ENCODE data around the gene NSG2. TPM values are rescaled to one million over a fixed set of nuclear protein-coding genes. Genes with fewer than 3 reads are reported as not detected.

The NSG2 gene
- total and polyA plus RNA-seq, 2 of the 4 experiments (the other 2 are of a cell fraction): not detected

DNA sequence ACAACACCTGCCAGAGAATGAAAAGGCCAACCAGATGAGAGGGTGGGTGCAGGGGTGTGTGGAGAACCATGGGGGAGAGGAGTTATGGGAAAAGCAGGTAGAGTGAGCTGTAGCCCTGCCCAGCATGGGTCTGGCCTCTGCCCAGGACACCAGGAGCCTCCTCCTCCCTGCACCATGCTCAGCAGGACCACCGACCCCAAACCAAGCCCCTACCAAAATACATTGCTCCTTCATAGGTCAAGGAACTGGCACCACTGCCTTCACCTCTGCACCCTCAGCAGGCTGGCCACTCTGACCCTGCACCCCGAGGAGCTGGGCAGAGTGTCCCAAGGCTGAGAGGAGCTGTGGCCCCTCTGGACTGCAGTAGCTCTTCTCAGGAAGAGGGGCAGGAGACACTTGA lies 102.0 kb downstream of the NSG2 start:
- no peak overlapping the region for H2BK120ac ChIP-seq (ENCODE audit: low read depth, low read length)
- H3K23ac ChIP-seq (ENCODE audit: low read depth, low read length): no peak overlapping the region
- POLR2A ChIA-PET (ENCODE audit: unreplicated experiment): no interaction called here

More for the DNA sequence above, 102.0 kb downstream of the NSG2 start:
- H2AFZ ChIP-seq (replicated peaks; ENCODE audit: low read length, poor library complexity): no peak overlapping the region
- CTCF ChIA-PET: no interaction called here
- no peak overlapping the region for H4K5ac ChIP-seq (ENCODE audit: low read depth, low read length)
- intact Hi-C loops (cut with micrococcal nuclease): no loop called here
- DNase-seq (no peak), ATAC-seq (ENCODE audit: low read depth) (no peak)
- no peak overlapping the region for H2AK9ac ChIP-seq (replicated peaks; ENCODE audit: low read depth, low read length, poor library complexity)
- no CpG with 5 or more reads among the region's 2 CpGs for WGBS, 2 experiments (ENCODE audit: extremely low coverage in 2 of 2, insufficient read length in 1 of 2)
- BruUV-seq (replicated peaks): no TSS peak
- no peaks in the 10 kb centered on the region for H4K20me1 ChIP-seq (ENCODE audit: insufficient read depth, low read length)
- no peak overlapping the region for H3K4ac ChIP-seq (ENCODE audit: low read depth, low read length)
- dilution Hi-C loops (cut with HindIII; ENCODE audit: low sequenced_read_pairs, unreplicated experiment): no loop called here
- no peak overlapping the region for H2AK5ac ChIP-seq (ENCODE audit: low read depth, low read length)
- in situ Hi-C loops (cut with MboI; ENCODE audit: low sequenced_read_pairs): no loop called here
- H4K91ac ChIP-seq (ENCODE audit: insufficient read depth, low read depth, low read length): no peak overlapping the region
- no peak overlapping the region for H2BK5ac ChIP-seq (ENCODE audit: low read depth, low read length, poor library complexity, severe bottlenecking)
- no peak overlapping the region for H3K14ac ChIP-seq (replicated peaks; ENCODE audit: low read depth, low read length)
- no peaks in the 10 kb centered on the region for H3K9me1 ChIP-seq (ENCODE audit: insufficient read depth, low read length)
- H3K36me3 ChIP-seq (ENCODE audit: control insufficient read depth, insufficient read depth, low read length): no peaks in the 10 kb centered on the region
- no peaks in the 10 kb centered on the region for H3K4me1 ChIP-seq (ENCODE audit: control insufficient read depth, insufficient read depth, low read length)
- H3K27me3 ChIP-seq (ENCODE audit: control insufficient read depth, insufficient read depth, low read length): no peaks in the 10 kb centered on the region
- H3K9ac ChIP-seq (ENCODE audit: low read depth, low read length): no peak overlapping the region
- H3K9me3 ChIP-seq (ENCODE audit: control insufficient read depth, insufficient read depth, low read length): peaks cover 27% of the 10 kb centered on the region
- no peaks in the 10 kb centered on the region for H3K79me1 ChIP-seq (ENCODE audit: low read depth in 1 of 2, low read length in 2 of 2)
- no peak overlapping the region for H3K4me2 ChIP-seq (ENCODE audit: low read depth, low read length)
- H4K8ac ChIP-seq (ENCODE audit: low read depth in 2 of 2, low read length in 2 of 2): no peak overlapping the region
- H3K18ac ChIP-seq (ENCODE audit: low read depth, low read length): no peak overlapping the region
- H2BK20ac ChIP-seq (ENCODE audit: low read depth, low read length): no peak overlapping the region
- TF ChIP-seq MXI1 (IDR thresholded peaks at IDR 0.05; ENCODE audit: borderline replicate concordance, low read depth, low read length): no peak
- H3K27ac ChIP-seq (ENCODE audit: insufficient read depth, low read length): no peak overlapping the region
- H2BK15ac ChIP-seq (ENCODE audit: low read depth, low read length): no peak overlapping the region
- H3K4me3 ChIP-seq (ENCODE audit: insufficient read depth, low read depth, low read length): no peak overlapping the region
- no peak overlapping the region for H3K56ac ChIP-seq (ENCODE audit: extremely low read depth, insufficient read depth, low read length)
